NCI-H2107 (cell line): ENCODE measurements around the gene TASOR2.

ENCODE experiments used
- DNase-seq: peaks from one replicate; lab custom pipeline; 2025; lab: John Stamatoyannopoulos, UW

The TASOR2 gene

DNA sequence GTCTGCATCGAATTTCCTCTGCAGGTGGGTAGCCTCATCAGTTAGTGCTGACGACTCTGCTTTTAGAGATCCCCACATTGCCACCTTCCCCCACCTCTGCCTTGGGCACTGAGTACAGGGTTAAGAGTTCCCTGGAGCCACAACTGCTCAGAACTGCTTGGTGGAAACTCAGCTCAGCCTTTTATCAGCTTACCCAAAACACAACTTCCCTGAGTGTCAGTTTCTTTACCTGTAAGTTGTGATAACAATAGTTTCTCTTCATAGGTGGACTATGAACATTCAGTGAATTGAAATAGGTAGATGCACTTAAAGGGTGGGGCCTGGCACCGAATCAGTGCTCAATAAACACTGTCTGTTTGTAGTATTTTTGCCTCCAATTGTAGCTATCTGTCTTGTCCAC lies 29.5 kb upstream of the TASOR2 start:
- no peak for DNase-seq

DNA sequence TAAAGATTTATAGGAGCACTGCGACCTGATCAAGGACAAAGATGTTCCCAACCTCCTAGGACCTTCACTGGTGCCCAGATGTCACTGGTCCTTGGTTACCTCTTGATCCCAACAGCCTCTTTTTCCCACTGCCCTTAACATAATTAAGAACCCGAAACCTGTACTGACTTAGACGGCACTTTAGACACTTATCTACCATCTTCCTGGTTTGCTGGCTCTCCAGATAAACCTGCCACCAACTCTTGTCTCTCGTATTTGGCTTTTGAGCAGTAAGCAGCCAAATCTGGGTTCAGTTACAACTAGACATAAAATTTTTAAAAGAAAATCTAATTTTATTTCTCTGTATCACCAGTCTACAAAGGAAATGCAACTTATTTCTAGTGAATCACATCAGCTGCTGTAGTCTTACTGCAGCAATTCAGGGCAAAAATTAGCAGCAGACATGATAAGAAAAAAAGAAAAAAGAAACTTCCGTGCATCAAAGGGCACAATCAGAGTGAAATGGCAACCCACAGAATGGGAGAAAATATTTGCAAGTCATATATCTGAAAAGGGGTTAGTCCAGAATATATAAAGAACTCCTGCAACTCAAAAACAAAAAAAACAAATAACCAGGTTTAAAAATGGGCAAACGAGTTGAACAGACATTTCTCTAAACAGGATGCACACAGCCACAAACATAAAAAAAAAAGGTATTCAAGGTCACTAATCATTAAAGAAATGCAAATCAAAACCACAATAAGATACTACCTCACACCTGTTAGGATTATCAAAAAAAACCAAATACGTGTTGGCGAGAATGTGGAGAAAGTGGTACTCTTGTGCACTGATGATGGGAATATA lies 27.7 kb upstream of the TASOR2 start:
- no peak for DNase-seq

DNA sequence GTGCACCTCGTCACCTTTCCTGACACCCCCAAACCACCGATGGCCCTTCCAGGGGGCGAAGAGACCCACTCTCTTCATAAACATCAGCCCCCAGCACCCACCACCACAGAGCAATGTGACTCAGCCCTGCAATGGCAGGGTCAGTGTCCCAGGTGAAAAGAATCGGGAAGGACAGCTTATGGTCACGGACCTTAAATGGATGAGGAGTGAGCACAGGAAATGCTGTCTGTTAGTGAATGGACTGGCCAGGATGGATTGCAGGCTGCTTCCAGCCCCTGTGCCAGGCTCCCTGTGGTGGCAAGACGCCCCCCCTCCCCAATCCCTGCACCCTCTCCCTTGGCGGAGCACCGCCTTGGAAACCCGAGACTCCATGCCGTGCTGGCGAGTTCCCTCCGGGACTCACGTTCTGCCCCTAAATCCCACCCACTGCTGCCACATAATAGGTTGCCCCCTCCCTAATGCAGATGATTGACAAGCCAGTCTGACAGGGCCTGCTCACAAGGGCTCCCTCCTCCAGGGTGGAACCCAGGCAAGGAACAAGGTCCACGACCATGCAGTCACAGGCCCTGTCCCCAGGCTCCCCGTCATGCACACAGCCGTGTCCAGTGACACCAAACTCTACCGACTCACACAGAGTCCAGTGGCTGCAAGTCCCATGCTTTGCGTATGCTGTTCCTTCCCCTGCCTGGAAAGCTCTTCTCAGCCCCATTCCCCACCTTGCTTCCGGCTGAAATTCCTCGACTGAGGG lies 25.6 kb upstream of the TASOR2 start:
- no peak for DNase-seq

DNA sequence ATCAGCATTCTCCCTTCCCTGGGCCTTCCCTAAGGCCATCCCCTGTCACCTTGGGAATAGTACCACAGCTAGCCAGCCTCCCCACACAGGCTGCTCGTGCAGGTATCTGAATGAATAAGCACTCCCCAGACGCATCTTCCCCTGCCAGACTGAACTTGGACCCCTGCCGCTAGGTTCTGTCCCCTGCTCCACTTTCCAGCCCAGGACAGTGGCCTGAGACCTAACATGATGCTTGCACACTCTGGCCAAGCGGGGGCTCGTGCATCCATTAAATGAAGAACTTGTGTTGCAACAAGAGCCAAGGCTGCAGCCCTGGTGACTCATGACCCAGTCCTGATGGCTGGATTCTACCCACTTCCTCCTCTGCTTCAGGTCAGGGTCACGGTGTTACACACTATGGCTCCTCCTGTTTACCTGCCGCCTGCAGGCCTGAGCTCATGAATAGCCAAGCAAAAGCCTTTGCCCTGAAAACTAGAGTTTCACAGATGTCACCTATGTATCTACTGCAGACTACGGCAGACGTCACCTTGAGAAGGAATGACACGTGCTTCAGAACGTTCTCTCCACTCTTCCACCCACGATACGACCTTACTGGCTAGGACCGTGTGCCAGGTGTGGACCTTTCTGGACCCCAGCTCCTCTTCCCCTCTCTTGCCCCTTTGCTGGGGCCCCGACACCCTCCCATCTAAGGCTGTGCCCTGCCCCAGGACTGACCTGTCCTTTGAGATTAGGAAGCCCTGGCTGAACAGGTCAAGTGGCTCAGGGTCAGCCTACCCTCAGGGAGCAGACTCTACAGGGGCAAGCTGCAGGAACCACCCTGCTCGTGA lies 24.7 kb upstream of the TASOR2 start:
- no peak for DNase-seq

DNA sequence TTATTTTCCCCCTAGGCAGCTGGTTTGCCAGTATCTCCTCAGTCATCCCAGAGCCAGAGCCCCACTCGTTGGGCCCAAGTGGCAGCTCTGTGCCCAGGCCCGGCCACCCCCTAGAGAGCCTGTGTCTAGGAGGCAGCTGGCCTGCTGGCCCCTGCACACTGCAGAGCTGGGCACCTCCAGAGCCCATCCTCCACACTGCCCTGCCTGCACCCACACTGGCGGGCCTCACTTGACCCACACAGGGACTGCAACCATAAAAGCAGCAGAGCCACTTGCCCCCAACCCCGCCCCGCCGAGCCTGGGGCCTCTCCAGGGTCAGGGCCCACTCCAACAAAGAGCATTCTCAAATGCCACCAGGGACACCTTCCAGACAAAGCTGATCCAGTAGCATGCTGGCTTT lies 23.6 kb upstream of the TASOR2 start:
- DNase-seq, result no peak

DNA sequence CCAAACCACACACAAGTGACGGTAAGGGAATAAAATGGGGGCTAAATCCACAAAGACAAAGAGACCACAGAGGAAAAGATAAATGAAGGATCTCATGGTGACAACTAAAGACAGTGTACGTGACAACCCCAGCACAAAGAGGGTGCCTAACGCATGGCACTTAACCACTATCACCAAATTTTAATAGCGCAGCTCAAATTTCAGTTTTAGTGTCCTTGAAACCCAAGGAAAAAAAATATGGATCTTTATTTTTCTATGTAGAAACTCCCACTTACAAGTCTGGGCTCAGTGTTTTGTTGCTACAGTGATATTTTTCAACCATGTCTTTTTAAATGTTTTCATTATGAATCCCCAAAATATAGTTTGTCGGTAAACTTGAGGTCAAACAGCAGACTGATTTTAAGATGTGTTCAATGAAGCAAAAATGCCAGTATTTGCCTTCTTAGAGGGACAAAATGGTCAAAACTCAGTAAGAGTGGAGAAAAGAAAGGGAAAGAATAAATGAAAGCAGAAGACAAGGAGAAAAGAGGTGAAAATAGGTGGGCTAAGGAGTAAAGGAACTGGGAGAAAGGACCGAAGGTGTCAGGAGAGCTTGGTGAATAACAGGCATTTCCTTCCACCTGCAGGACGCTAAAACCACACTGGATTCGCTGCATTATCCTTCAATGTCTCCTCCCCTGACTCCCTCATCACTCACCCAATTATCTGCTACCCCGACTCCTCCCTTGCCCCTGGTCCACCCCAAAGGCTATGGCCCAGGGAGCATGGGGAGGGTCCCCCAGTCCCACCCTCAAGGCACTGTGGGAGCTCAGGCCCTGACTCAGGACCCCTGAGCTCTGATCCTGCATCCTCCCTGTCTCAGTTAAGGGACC lies 21.7 kb upstream of the TASOR2 start:
- no peak for DNase-seq

DNA sequence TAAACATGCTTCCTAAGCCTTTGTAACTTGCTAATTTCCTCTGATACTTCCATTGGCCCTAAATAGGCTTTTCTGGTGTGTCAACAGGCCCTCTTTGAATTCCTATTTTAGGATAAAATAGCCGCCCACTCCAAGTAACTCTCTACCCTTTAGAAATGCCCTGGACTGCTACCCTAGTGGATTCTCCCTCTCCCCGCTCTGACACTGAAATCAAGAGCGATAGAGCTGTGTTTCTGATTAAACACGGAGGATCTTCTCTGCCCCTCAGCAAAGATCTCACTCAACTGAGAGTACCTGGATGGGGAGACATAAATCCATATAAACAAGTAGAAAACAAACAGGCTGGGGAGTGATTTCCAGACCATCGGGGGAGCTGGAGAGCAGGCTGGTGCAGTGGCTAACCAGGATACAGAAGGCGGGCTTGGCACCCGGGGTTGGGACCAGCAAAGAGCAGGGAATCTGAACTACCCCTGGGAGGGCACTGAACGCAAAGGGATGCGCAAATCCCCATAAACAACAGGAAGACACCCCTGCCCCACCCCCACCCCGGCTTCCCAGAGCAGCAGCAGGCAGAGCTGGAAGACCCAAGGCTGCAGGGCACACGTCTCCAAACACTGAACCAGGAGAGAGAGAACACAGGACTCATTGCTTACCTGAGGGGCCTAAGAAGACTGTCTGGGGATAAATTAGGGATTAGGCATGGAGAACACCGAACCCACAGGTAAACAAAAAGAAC lies 20.8 kb upstream of the TASOR2 start:
- no peak for DNase-seq

DNA sequence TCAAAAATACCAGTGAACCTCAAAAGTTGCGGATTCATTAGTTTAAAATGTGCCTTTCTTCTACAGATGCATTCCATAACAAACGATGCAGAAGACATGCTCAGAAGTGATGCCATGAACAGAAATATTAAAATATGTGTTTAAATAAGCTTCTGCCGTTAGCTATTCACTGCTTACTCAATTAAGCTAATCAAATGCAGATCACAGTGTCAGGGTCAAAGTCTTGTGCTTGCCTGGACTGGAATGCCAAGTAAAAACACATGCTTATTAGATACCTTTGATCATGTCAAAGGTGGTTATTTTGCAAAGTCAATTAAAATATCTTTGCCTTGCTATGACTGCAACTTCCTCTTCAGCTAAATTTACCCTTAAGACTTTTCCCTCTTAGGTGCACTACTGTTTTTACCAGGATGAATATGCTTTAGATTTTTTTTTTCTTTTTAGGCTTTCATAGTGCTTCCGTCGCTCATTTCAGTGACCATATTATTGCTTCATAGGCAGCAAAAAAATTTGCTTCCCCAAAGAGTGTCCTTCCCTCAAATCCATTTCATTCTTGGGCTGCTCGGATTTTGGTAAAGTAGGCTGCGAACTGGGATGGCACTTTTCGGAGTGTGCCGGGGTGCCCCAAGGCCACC lies 19.1 kb upstream of the TASOR2 start:
- no peak for DNase-seq

DNA sequence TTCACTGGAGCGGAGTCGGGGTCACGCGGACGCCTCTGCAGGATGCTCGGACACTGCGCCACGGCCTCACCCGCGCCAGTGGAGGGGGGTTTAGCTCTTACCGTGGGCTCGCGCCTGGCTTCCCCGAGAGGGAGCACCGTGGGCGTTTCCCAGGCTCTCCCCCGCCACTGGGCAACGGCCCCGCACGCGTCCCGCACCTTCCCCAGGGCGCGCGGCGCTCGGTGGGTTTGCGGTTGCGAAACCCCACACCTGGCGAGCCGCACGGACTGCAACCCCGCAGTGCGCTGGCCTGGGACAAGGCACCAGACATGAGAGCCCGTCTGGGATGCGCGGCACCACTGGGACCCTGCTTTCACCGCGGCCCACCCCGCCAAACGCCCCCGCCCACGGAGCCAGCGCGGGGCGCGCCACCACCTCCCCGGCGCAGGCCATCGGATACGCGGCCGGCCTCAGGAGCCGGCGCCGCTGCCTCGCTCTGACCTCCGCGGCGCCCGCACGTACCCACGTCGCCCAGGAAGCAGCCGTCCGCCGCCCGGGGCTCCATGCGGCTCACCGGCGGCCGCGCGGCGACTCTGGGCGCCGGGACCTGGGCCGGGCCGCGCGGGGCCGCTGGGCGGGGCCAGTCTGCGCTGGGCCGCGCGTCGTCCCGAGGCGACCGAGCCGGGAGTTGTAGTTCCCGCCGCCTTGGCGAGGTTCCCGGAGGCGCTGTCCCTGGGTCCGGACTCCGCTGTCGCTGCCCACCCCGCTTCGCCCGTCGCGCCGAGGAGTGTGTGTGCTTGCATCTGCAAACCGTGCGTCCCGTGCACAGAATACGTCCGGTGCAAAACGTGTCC lies 18.4 kb upstream of the TASOR2 start, which contains the start of gene ASB13:
TSS of gene ASB13 (minus strand) at position 588 of the 833 bp plus-strand sequence. CDS start at position 544, 44 bp downstream.
- DNase-seq, result no peak

DNA sequence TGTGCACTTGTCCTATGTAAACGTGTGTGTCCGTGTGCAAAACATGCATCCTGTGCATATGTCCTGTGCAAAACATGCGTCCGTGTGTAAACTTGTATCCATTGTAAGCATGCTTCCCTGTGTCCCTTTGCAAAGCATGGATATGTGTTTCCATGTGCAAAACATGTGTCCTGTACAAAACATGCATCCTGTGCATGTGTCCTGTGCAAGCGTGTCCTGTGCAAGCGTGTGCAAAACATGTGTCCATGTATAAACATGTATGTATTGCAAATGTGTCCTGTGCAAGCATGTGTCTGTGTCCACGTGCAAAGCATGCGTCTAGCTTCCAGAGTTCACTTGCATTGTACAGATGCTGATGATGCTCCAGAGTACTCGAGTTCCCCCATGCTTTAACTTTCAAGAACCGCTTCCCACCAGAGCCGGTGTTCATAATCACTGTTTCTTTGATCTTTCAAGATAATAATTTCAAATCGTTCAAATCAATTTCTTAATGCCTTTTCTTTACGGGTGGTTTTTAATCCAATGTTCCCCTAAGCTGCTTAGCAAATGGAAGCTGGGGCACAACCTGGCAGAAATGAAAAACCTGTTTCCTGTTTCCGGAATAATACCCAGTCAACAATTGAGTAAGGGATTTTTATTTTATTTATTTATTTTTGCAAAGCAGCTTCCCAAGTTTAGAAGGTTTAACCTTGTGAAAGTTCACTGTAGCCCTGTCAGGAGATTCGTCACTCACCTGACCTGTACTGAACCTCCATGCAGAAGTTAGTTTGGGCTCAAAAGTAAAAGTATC lies 17.6 kb upstream of the TASOR2 start:
- DNase-seq, result no peak

DNA sequence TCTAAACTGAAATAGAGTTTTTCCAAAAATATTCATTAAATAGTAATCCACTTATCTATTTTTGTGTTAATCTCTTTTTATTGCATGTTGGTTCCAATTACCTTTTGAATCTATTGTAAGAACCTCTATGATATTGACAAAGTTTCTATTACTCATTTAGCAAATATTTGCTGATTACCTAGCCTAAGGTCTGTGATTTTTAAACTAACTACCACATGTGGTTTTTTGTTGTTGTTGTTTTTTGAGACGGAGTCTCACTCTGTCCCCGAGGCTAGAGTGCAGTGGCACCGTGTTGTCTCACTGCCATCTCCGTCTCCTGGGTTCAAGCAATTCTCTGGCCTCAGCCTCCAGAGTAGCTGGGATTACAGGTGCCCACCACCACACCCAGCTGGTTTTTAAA lies 16.2 kb upstream of the TASOR2 start:
- no peak for DNase-seq

DNA sequence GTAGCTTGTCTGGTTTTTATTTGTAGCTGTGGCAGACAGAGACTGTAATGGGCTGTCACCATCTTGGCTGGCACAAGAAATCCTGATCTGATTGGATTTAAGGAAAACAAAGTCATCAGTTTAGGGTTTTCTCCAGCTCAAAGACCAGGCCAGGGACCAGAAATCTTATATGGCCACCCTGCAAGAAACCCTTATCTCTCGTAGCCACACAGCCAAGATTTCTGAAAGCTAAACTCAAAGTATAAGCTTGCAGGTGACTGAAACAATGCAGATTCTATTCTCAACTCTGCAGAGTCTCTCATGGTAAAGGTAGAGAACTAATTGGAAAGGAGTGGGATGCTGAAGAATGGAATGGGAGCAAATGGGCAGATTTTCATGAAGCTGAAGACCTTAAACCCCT lies 15.0 kb upstream of the TASOR2 start:
- DNase-seq, result no peak

DNA sequence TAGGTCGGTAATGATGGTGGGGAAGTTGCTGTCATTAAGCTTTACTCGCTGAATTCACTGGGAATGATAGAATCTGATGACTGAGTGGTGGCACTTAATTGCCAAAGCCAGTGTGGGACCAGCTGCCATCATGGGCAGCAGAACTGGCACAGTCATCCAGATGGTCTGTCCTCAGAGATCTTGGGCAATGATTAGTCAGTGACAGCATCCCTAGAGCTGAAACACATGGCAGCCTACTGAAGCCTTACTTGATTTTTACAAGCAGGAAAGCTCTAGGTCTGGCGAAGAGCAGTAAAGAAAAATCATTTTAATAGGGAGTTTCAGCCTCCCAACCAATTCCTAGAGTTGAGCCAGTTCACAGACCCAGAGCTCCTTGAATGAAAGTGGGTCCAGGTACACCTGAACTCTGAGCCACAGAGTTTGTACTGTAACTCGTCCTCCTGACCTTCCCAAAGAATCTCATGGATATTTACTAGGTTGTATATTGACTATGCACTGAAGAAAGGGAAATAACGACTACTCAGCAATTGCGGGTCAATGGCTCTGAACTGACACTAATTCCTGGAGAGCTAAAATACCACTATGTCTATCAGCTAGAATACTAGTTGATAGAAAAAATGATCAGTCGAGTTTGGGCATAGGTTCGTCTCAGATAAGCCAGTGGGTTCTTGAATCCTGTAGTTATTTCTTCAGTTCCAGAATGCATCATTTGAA lies 13.8 kb upstream of the TASOR2 start:
- DNase-seq, result no peak

DNA sequence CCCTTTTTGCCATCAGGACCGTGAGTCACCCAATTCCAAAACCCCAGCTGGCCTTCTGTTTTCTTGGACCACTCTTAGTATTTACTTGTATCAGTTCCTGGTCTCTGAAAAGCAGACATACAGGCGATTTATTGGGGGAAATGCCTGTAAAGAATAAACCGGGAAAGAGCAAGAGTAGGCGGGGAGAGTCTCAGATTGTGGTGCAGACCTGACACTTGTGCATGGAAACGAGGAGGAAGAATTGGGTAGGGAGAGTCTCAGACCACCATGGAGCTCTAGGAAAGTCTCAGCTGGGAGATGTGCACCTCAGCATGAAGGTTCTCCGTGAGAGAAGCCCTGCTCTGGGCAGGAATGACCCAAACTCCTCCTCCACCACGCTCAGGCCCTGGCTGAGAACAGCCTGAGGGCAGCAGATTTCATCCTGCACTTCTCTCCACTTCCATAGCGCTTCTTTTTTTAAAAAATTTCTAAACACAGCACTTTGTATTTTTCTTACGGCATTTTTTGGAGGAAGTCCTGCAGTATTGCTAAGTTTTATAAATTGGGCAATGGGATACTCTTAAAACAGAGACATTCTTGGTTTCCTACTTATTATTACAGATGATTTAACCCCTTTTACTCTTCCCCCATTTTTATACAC lies 6.1 kb upstream of the TASOR2 start:
- DNase-seq, result no peak

DNA sequence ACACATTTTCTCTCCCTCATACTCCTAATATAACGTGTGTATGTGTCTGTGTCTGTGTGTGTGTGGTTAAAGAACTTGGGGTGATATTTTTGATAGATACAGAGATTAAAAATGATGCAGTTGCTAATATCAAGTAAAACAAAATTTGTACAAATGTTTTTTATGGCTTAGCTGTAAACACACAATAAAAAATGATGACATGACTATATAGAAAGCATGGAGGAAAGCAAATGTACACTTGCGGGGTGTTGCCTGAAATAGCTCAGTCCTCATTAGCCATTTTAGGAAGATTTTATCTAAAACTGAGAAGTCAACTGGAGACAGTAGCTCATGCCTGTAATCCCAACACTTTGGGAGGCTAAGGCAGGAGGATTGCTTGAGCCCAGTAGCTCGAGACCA lies 5.6 kb upstream of the TASOR2 start:
- DNase-seq, result no peak

DNA sequence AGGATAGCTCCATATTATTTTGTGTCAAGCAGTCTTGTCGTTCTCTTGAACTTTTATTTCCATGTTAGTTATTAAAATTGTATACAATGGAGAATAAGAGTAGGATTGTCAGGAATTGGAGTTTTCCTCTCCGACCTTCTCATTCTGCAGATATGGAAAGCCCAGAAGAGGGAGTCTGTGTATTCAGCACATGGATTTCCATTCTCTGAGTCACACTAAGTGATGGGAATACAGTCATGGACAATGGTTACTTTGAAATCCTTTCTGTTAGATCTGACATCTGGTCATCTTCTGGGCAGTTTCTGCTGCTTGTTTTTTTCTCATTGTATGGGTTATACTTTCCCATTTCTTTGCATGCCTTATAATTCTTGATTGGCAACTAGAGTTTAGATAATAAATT lies 5.0 kb upstream of the TASOR2 start:
- DNase-seq, result no peak

DNA sequence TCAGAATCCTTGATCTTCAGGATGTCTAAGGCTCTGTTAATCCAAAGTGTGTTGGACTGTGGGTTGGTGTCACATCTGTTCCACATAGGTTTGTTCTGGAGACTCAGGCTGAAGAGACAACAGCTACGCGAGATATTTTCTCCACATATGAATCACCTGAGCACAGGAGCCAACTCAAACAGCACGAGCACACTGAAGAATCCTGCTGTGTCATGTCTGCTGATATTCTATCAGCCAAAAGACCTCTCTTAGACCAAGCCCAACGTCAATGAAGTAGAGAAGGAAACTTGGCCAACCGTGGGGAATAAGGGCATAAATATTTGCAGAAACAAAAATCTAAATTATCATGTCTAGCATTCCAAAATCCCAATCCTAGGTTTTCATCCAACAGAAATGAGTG lies 2.7 kb upstream of the TASOR2 start:
- DNase-seq, result no peak
